H1 (cell line): ENCODE results near the gene PTPRG.

Experiments used
- CEBPB ChIP-seq: IDR thresholded peaks from 2 replicates; pipeline ENCODE4 v1.6.1; 2012; ENCODE audit warnings: low read depth, low read length
- POLR2A ChIP-seq, 2 experiments: IDR thresholded peaks; 1 replicate in 1 of 2; 2 replicates in 1 of 2; pipeline ENCODE4 v1.6.1; 2011; ENCODE audit warnings: low read depth in 2 of 2, low read length in 2 of 2, mild to moderate bottlenecking in 2 of 2; ENCODE audit errors: control extremely low read depth in 1 of 2
- YY1 ChIP-seq: IDR thresholded peaks from 2 replicates; pipeline ENCODE4 v1.6.1; 2011; ENCODE audit warnings: low read depth, mild to moderate bottlenecking, low read length
- TF ChIP-seq, protein P1 (sequence below), 3 experiments: IDR thresholded peaks; 1 replicate in 2 of 3; 2 replicates in 1 of 3; pipeline versions ENCODE4 v1.5.1 to v1.6.1; 2011; ENCODE audit warnings: low read length in 3 of 3, mild to moderate bottlenecking in 3 of 3, inconsistent platforms in 2 of 3, low read depth in 1 of 3, moderate library complexity in 1 of 3; ENCODE audit not compliant: insufficient read depth in 1 of 3; ENCODE audit errors: control extremely low read depth in 1 of 3

DNA sequence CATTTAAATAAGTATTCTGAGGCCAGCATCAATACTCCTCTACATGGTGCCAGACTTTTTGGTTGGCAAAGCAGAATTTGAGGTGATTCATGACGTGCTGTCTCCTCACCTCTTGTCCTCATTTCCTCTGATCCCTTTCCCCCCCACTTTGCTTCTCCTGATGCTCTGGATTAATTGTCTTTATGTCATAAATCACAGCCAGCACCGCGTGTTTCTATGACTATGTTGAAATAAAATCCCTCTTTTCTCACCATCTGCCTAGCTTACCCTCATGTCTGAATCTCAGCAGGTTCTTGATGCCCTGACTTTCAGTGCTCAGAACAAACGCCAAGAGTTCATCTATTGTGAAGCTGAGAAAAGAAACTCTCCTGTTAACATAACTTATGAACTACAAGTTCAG lies 19.7 kb upstream of the PTPRG start:
- TF ChIP-seq POLR2A (IDR thresholded peaks at IDR 0.05; ENCODE audit: control extremely low read depth in 1 of 2, low read depth in 2 of 2, low read length in 2 of 2) (no peak), YY1 (no peak), CEBPB (no peak)
- TF ChIP-seq, protein P1, sequence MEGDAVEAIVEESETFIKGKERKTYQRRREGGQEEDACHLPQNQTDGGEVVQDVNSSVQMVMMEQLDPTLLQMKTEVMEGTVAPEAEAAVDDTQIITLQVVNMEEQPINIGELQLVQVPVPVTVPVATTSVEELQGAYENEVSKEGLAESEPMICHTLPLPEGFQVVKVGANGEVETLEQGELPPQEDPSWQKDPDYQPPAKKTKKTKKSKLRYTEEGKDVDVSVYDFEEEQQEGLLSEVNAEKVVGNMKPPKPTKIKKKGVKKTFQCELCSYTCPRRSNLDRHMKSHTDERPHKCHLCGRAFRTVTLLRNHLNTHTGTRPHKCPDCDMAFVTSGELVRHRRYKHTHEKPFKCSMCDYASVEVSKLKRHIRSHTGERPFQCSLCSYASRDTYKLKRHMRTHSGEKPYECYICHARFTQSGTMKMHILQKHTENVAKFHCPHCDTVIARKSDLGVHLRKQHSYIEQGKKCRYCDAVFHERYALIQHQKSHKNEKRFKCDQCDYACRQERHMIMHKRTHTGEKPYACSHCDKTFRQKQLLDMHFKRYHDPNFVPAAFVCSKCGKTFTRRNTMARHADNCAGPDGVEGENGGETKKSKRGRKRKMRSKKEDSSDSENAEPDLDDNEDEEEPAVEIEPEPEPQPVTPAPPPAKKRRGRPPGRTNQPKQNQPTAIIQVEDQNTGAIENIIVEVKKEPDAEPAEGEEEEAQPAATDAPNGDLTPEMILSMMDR (IDR thresholded peaks at IDR 0.05; ENCODE audit: control extremely low read depth in 1 of 3, insufficient read depth in 1 of 3, low read depth in 1 of 3, low read length in 3 of 3) = no peak
